PC-3 (cell line): ENCODE measurements around the gene PLG. TPM values are rescaled to one million over a fixed set of nuclear protein-coding genes. Genes with fewer than 3 reads are reported as not detected.
"Not testable (repeated sequence)": the region's sequence is repeated elsewhere in the genome, so short reads cannot be mapped to it uniquely, and the experiment has no call there.

Experiments
- ATAC-seq: fragments of 200-7000 bp; cut with Tn5 transposase; 2 replicates; pipeline ENCODE4 v1.9.1; 2020; ENCODE audit warnings: mild to moderate bottlenecking, moderate library complexity
- Bru-seq: library from RNA; stranded (reverse); fragments of 400-500 nt; gene quantifications from one replicate; lab custom pipeline; 2021; lab: Mats Ljungman, UMichigan
- BruChase-seq, 2 experiments: library from RNA; stranded (reverse); fragments of 400-500 nt; gene quantifications; one replicate each; lab custom pipeline; 2021; lab: Mats Ljungman, UMichigan
- BruUV-seq: library from RNA; stranded (reverse); fragments of 400-500 nt; replicated peaks from 2 replicates; lab custom pipeline; 2021; lab: Mats Ljungman, UMichigan
- CTCF ChIA-PET: fragments of 300-600 bp; sonication (Branson Sonifier 250); formaldehyde crosslinking; loops from one replicate; lab custom pipeline; 2022; ENCODE audit warnings: antibody characterized with exemption; lab: Charles Lee
- POLR2A ChIA-PET: fragments of 300-600 bp; sonication (Branson Sonifier 250); formaldehyde crosslinking; loops from one replicate; lab custom pipeline; 2022; ENCODE audit warnings: antibody characterized with exemption; ENCODE audit not compliant: unreplicated experiment; lab: Charles Lee
- DNase-seq: peaks from one replicate; pipeline ENCODE4 v3.0.0-alpha.2; 2015
- H2AFZ ChIP-seq: fragments of 300-600 bp; sonication (generic); 2 replicates; pipeline ENCODE4 v1.6.0; 2016; ENCODE audit warnings: antibody characterized with exemption, low read length
- H3F3A ChIP-seq: fragments of 300-600 bp; sonication (generic); one replicate; pipeline ENCODE4 v1.6.0; 2017; ENCODE audit warnings: antibody characterized with exemption, low read length, control low read depth, mild to moderate bottlenecking; ENCODE audit not compliant: unreplicated experiment
- H3K27ac ChIP-seq: fragments of 300-600 bp; sonication (generic); 2 replicates; pipeline ENCODE4 v1.5.1; 2016; ENCODE audit warnings: mild to moderate bottlenecking, low read length
- H3K27me3 ChIP-seq: fragments of 300-600 bp; sonication (generic); 2 replicates; pipeline ENCODE4 v1.6.1; 2016; ENCODE audit warnings: low read length, mixed read lengths
- H3K36me3 ChIP-seq: fragments of 300-600 bp; sonication (generic); 2 replicates; pipeline ENCODE4 v1.6.1; 2016; ENCODE audit warnings: low read depth, mixed run types, low read length, mixed read lengths
- H3K4me1 ChIP-seq: fragments of 300-600 bp; sonication (generic); 2 replicates; pipeline ENCODE4 v1.5.1; 2016; ENCODE audit warnings: low read length; ENCODE audit not compliant: insufficient read depth
- H3K4me2 ChIP-seq: fragments of 300-600 bp; sonication (generic); 2 replicates; pipeline ENCODE4 v1.6.0; 2016; ENCODE audit warnings: low read length
- H3K4me3 ChIP-seq: fragments of 300-600 bp; sonication (generic); 2 replicates; pipeline ENCODE4 v1.5.1; 2016; ENCODE audit warnings: mild to moderate bottlenecking, low read length, mixed read lengths
- H3K79me2 ChIP-seq: fragments of 300-600 bp; sonication (generic); 2 replicates; pipeline ENCODE4 v1.6.1; 2017; ENCODE audit warnings: low read length, mixed read lengths
- H3K9ac ChIP-seq: fragments of 300-600 bp; sonication (generic); 2 replicates; pipeline ENCODE4 v1.6.0; 2016; ENCODE audit warnings: mild to moderate bottlenecking, low read length
- H3K9me2 ChIP-seq: fragments of 300-600 bp; sonication (generic); replicated peaks from 2 replicates; pipeline ENCODE4 v1.6.1; 2016; ENCODE audit warnings: mixed run types, low read length, mixed read lengths
- H3K9me3 ChIP-seq: fragments of 300-600 bp; sonication (generic); 2 replicates; pipeline ENCODE4 v1.6.1; 2016; ENCODE audit warnings: low read length, mixed read lengths
- H4K20me1 ChIP-seq: fragments of 300-600 bp; sonication (generic); 2 replicates; pipeline ENCODE4 v1.6.1; 2016; ENCODE audit warnings: low read length, mixed read lengths
- CTCF ChIP-seq: fragments of 300-600 bp; sonication (generic); conservative IDR thresholded peaks from 2 replicates; pipeline ENCODE4 v1.5.1; 2017; ENCODE audit warnings: antibody characterized with exemption, low read depth, mild to moderate bottlenecking, low read length
- EZH2 ChIP-seq: fragments of 300-600 bp; sonication (generic); IDR thresholded peaks from one replicate; pipeline ENCODE4 v1.6.1; 2017; ENCODE audit warnings: antibody characterized with exemption, mild to moderate bottlenecking, low read length; ENCODE audit not compliant: unreplicated experiment
- EZH2phosphoT487 ChIP-seq: fragments of 300-600 bp; sonication (generic); IDR thresholded peaks from 2 replicates; pipeline ENCODE4 v1.6.1; 2018; ENCODE audit warnings: mild to moderate bottlenecking, antibody characterized with exemption, low read length, borderline replicate concordance
- intact Hi-C: fragments of 100-400 bp; cut with micrococcal nuclease; formaldehyde crosslinking; loops from 2 replicates; pipeline ENCODE4 v1.9.0; 2023
- long read RNA-seq: library from polyadenylated mRNA; unstranded; transcript quantifications from one replicate; pipeline ENCODE4 v2.0.0, GENCODE V29; 2021; ENCODE audit not compliant: unreplicated experiment
- total RNA-seq: library from RNA; depleted of rRNA; stranded (reverse); fragments of >200 nt; gene quantifications from 2 replicates; pipeline ENCODE4 v1.2.3, GENCODE V29; 2014; rRNA removed

The PLG gene
- not detected in 2 replicates for total RNA-seq
- percentile 2 among the genes with signal in this experiment for Bru-seq, nascent RNA
- not detected for BruChase-seq, experiment 1, labeled RNA remaining after a 6-hour chase
- BruChase-seq, experiment 2, labeled RNA remaining after a 2-hour chase: percentile 3 among the genes with signal in this experiment
- long read RNA-seq: 0 reads

- H3K27ac ChIP-seq, H3K4me3 ChIP-seq, H3K4me1 ChIP-seq, H3F3A ChIP-seq, H3K9me2 ChIP-seq, H3K27me3 ChIP-seq, H3K9me3 ChIP-seq, intact Hi-C loops, BruUV-seq, POLR2A ChIA-PET, H3K9ac ChIP-seq, ATAC-seq, CTCF ChIA-PET, H3K36me3 ChIP-seq, H3K4me2 ChIP-seq, H3K79me2 ChIP-seq, H4K20me1 ChIP-seq, DNase-seq, H2AFZ ChIP-seq: not testable (repeated sequence)
Measured at GRCh38 chr6:160701918-160702680, at the start of gene PLG. PLG (plus strand) TSS chr6:160702244; CDS start chr6:160702305, 61 bp downstream.

GRCh38 chr6:160659562-160659961 is 42.5 kb upstream of the PLG start:
- H2AFZ ChIP-seq: no peak overlapping the region
- ChIA-PET CTCF (no interaction called here), POLR2A (no interaction called here)
- no peak overlapping the region for H3K4me2 ChIP-seq
- H3K4me3 ChIP-seq: no peak overlapping the region
- no peaks in the 10 kb centered on the region for H3F3A ChIP-seq
- no peaks in the 10 kb centered on the region for H3K4me1 ChIP-seq
- no TSS peak for BruUV-seq
- H3K79me2 ChIP-seq: no peaks in the 10 kb centered on the region
- DNase-seq (no peak), ATAC-seq (no peak)
- intact Hi-C loops: no loop called here
- no peak for TF ChIP-seq EZH2
- no peak for TF ChIP-seq CTCF
- TF ChIP-seq EZH2phosphoT487: no peak
- H3K9me3 ChIP-seq: no peaks in the 10 kb centered on the region
- no peak overlapping the region for H3K9ac ChIP-seq
- peaks cover 16% of the 10 kb centered on the region for H3K27me3 ChIP-seq
- H4K20me1 ChIP-seq: no peaks in the 10 kb centered on the region
- no peaks in the 10 kb centered on the region for H3K36me3 ChIP-seq
- no peaks in the 10 kb centered on the region for H3K9me2 ChIP-seq
- H3K27ac ChIP-seq: no peak overlapping the region

- H3K4me1 ChIP-seq: no peaks in the 10 kb centered on the region
- no peak for DNase-seq
- no peak overlapping the region for H3K4me3 ChIP-seq
- no peak for ATAC-seq
- no peaks in the 10 kb centered on the region for H3K36me3 ChIP-seq
- ChIA-PET POLR2A (no interaction called here), CTCF (no interaction called here)
- H2AFZ ChIP-seq: no peak overlapping the region
- H3K4me2 ChIP-seq: no peak overlapping the region
- H3F3A ChIP-seq: no peaks in the 10 kb centered on the region
- no peaks in the 10 kb centered on the region for H3K79me2 ChIP-seq
- BruUV-seq: no TSS peak
- H3K9me3 ChIP-seq: no peaks in the 10 kb centered on the region
- intact Hi-C loops: no loop called here
- TF ChIP-seq EZH2 (no peak), EZH2phosphoT487 (no peak), CTCF (no peak)
- no peaks in the 10 kb centered on the region for H3K9me2 ChIP-seq
- H3K9ac ChIP-seq: no peak overlapping the region
- H4K20me1 ChIP-seq: no peaks in the 10 kb centered on the region
- no peak overlapping the region for H3K27ac ChIP-seq
- H3K27me3 ChIP-seq: peaks cover 22% of the 10 kb centered on the region
Measured at GRCh38 chr6:160661216-160661615, 40.8 kb upstream of the PLG start.
